ENCODE measurements around the gene PSMC3IP.

Gene PSMC3IP

DNA sequence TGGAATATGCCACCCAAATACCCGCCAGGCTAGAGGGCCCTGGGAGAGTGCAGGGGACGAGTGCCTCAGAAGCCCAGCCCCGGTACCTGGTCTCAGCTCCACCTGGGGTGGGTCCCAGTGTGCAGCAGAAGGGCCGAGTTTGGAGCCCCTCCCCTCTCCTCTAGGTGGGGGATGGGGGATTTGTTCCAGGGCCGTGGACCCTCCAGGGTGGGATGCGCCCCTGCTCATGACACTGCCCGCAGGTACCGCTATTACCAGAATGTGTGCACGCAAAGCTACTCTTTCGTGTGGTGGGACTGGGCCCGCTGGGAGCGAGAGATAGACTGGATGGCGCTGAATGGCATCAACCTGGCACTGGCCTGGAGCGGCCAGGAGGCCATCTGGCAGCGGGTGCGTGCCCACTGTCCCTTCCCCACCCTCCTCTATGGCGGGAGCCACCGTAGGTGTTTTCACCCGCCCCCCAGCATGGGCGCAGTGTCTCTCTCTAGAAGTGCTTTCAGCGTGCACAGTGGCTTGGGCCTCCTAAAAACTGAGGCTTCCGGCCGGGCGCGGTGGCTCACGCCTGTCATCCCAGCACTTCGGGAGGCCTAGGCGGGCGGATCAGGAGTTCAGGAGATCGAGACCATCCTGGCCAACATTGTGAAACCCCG, 40.2 kb downstream of the PSMC3IP start:
- no peak for DNase-seq

DNA sequence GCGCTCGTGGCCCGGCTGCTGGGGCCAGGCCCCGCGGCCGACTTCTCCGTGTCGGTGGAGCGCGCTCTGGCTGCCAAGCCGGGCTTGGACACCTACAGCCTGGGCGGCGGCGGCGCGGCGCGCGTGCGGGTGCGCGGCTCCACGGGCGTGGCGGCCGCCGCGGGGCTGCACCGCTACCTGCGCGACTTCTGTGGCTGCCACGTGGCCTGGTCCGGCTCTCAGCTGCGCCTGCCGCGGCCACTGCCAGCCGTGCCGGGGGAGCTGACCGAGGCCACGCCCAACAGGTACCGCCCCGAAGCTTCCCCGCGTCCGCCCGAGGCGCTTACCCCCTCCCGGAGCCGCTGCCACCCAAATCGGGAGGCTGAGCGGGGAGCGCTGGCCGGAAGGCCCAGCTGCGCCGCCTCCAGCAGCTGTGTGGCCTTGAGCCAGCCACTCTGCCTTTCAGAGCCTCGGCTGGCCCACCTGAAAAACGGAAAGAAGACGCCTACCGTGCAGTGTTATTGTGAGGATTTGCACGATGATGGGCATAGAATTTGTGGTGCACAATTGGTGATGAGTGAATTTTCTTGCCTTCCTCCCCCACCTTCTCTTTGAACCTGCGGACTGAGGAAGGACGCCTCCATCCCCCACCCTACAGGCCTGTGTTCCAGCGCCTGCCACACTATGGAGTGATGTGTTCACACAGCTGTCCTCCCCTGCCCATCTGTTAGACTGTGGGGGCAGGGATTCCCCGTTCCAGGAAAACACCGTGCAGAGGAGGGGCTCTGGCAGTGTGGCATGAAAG, 41.0 kb downstream of the PSMC3IP start:
- peak; percentile 46 to 48 for DNase-seq

DNA sequence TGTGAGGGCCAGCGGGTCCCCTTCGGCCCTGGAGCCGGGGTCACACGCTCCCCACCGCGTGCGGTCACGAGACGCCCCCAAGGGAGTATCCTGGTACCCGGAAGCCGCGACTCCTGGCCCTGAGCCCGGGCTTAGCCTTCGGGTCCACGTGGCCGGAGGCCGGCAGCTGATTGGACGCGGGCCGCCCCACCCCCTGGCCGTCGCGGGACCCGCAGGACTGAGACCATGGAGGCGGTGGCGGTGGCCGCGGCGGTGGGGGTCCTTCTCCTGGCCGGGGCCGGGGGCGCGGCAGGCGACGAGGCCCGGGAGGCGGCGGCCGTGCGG, 41.5 kb downstream of the PSMC3IP start, which contains the start of gene NAGLU:
Gene NAGLU, plus strand, starts transcription at position 194 of the 324 bp plus-strand sequence. Its CDS starts 32 bp downstream, at position 226.
- peak; percentile 87 to 92 for DNase-seq

DNA sequence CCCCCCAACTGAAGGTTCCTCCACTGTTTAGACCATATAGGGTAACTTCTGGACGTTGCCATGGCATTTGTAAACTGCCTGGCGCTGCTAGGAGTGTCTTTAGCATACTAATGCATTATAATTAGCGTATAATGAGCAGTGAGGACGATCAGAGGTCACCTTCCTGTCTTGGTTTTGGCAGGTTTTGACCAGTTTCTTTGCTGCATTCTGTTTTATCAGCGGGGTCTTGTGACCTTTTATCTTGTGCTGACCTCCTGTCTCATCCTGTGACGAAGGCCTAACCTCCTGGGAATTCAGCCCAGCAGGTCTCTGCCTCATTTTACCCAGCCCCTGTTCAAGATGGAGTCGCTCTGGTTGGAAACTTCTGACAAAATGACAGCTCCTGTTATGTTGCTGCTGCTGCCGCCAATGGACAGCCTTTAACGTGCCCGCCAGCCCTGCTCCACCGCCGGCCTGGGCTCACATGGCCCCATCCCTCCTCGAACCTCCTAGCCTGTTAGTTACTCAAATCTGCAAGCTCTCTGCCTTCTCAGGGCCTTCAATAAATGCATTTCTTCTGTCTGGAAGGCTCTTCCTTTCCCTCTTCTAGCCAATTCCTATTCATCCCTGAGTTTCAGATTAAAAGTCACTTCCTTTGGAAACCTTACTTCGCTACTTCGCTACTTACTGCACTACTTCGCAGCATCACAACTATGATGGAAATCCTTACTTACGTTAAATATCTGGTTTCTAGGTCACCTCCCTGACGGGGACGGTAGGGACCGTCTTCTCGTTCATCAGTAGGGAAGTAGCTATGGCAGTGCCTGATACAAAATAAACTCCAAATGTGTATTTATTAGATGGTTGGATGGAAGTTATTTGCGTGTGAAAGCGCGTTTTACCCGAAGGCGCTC, 42.1 kb downstream of the PSMC3IP start:
- DNase-seq: no peak

DNA sequence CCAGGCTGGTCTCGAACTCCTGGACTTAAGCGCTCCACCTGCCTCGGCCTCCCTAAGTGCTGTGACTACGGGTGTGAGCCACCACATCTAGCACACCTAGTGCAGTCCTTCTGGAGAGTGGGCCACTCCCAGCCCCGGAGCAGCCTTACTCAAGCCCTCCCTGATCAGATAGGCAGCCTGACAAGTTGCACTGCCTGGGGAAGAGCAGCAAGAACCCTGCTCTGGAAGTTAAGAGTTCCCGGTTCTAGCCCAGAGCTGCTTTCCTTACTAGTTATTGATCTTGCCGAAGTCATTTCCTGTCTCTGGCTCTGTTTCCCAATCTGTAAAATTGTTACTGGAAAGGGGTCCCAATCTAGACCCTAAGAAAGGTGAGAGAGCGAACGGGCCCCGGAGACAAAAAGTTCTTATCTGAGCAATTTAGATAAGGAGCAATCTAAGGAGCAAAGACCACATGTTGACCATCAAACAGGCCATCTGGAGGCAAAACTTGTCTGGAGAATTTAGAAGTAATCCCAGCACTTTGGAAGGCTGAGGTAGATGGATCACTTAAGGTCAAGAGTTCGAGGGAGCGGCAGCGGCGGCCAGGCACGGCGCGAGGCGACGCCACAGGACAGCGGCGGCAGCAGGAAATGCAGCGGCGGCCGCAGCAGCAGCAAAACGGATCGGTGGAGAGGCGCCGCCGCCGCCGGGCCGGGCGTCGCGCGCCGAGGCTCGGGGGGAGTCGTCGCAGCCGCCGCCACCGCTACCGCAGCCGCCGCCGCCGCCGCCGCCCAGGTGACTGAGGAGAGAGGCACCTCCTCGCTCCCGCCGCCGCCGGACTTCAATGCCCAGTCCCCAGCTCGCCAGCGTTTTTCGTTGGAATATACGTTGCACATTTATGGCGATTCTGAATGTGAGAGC, 45.8 kb downstream of the PSMC3IP start:
- peak; percentile 15 to 50 for DNase-seq

DNA sequence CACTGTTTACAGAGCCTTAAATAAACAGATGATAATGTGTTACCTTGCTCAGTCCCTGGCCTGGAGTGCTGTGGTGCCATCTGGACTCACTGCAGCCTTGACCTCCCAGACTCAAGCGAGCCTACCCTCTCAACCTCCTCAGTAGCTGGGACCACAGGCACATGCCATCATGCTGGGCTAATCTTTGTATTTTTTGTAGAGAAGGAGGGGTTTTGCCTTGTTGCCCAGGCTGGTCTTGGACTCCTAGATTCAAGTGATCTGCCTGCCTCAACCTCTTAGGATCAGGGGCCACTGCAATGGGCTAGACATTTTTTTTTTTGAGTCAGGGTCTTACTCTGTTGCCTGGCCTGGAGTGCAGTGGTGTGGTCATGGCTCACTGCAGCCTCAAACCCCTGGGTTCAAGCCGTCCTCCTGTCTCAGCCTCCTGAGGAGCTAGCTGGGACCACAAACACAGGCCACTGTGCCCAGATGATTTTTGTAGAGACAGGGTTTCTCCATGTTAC, 46.5 kb downstream of the PSMC3IP start:
- DNase-seq: peak in 1 of 2 experiments; percentile 6

DNA sequence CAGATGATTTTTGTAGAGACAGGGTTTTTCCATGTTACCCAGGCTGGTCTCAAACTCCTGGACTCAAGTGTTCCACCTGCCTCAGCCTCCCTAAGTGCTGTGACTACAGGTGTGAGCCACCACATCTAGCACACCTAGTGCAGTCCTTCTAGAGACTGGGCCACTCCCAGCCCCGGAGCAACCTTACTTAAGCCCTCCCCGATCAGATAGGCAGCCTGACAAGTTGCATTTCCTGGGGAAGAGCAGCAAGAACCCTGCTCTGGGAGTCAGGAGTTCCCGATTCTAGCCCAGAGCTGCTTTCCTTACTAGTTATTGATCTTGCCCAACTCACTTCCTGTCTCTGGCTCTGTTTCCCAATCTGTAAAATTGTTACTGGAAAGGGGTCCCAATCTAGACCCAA, 48.5 kb downstream of the PSMC3IP start:
- no peak for DNase-seq

DNA sequence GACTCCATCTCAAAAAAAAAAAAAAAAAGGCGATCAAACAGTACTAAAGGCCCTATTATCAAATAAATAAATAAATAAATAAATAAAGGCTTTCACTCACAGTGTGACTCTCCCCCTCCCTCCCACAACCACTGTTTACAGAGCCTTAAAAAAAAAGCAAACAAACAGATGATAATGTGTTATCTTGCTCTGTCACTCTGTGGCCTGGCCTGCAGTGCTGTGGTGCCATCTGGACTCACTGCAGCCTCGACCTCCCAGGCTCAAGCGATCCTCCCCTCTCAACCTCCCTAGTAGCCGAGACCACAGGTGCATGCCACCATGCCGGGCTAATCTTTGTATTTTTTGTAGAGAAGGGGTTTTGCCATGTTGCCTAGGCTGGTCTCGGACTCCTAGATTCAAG, 49.6 kb downstream of the PSMC3IP start:
- no peak for DNase-seq

DNA sequence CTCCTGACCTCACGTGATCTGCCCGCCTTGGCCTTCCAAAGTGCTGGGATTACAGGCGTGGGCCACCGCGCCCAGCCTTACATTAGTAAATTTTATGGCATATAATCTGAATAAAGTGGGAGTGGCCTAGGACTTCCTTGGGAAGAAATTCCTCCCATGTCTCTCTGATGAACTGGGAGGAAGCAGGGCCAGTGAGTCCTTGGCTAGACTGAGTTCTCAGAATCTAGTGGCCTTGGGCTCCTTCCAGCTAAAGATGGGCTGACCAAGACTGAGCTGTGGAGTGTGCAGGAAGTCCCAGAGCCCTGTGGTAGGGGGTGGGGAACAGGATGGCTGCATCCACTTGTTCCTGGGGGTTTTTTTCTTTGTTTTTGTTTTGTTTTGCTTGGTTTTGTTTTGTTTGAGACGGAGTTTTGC, 51.5 kb downstream of the PSMC3IP start:
- no peak for DNase-seq

DNA sequence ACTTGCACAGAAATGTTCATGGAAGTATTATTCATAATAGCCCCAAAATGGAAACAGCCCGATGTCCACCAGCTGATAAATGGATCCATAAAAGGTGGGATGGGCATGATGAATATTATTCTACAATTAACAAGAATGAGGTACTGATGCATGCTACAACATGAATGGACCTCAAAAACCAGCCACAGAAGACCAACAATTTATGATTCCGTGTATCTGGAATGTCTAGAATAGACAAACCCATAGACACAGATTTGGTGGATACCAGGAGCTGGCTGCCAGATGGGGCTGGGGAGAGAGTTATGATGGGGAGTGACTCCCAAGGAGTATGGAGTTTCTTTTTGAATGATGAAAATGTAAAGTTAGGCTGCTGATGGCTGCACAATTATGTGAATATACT, 52.3 kb downstream of the PSMC3IP start:
- DNase-seq: no peak

DNA sequence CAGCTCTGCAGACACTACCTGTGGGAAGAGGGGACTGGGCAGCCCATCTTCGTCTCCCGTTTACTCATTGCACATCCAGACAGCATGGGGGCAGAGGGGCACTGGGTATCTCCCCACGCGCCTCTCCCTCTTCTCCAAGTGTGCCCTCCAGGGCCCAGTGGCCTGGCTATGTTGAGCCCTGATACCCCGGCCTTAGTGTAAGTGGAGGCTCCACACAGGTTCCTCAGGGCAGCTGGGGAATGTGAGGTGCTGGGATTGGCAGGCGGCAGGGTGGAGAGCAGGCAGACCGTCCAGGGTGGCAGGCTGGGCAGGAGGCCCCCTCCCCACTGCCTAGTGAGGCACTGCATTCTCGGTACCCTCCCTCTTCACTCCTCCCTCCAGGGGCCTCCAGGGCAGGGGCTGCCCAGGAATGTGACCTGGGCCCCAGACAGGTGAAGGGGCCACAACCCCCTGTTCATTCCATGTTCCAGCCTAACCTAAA, 54.7 kb downstream of the PSMC3IP start:
- no peak for DNase-seq

Measured in NCI-H1930 (cell line).